Stimulated activated CD8-positive, alpha-beta memory T cell treated with anti-CD3 and anti-CD28 coated beads, Interleukin-7, amount 100 ng/mL, for 24 hours (primary cell): ENCODE measurements around the gene ZFC3H1.
A peak's percentile ranks its signal among the peaks of the same experiment; 100 is the strongest.
"Not testable (repeated sequence)": the region's sequence is repeated elsewhere in the genome, so short reads cannot be mapped to it uniquely, and the experiment has no call there.

Experiments
- DNase-seq: peaks from one replicate; pipeline ENCODE4 v3.0.0-alpha.2; 2020; ENCODE audit warnings: low read depth

The ZFC3H1 gene

GRCh38 chr12:71663561-71664410, at the start of gene ZFC3H1, which contains the start of gene THAP2:
Gene ZFC3H1 (minus strand): TSS chr12:71663848. CDS start chr12:71663610, 238 bp downstream.
Gene THAP2 (plus strand): TSS chr12:71664301. CDS start chr12:71664510, 209 bp downstream.
- DNase-seq, result peak; percentile 69

GRCh38 chr12:71710276-71711125, 46.9 kb upstream of the ZFC3H1 start:
- DNase-seq, result no peak

- no peak for DNase-seq
Observed at GRCh38 chr12:71708658-71709057, 45.0 kb upstream of the ZFC3H1 start.

- no peak for DNase-seq
Observed at GRCh38 chr12:71704920-71705319, 41.3 kb upstream of the ZFC3H1 start.

- no peak for DNase-seq
Observed at GRCh38 chr12:71703206-71703605, 39.6 kb upstream of the ZFC3H1 start.

GRCh38 chr12:71702590-71702989, 38.9 kb upstream of the ZFC3H1 start:
- DNase-seq, result no peak

GRCh38 chr12:71702181-71702580, 38.5 kb upstream of the ZFC3H1 start:
- not testable (repeated sequence) for DNase-seq

GRCh38 chr12:71695782-71696181, 32.1 kb upstream of the ZFC3H1 start:
- no peak for DNase-seq

GRCh38 chr12:71694099-71694820, 30.6 kb upstream of the ZFC3H1 start:
- DNase-seq, result no peak

- not testable (repeated sequence) for DNase-seq
Observed at GRCh38 chr12:71693651-71694050, 30.0 kb upstream of the ZFC3H1 start.

- no peak for DNase-seq
Observed at GRCh38 chr12:71693126-71693525, 29.5 kb upstream of the ZFC3H1 start.

GRCh38 chr12:71691504-71692129, 28.0 kb upstream of the ZFC3H1 start:
- DNase-seq, result no peak

- no peak for DNase-seq
Observed at GRCh38 chr12:71688961-71689570, 25.4 kb upstream of the ZFC3H1 start.

- not testable (repeated sequence) for DNase-seq
Observed at GRCh38 chr12:71687172-71687571, 23.5 kb upstream of the ZFC3H1 start.

- DNase-seq, result no peak
Observed at GRCh38 chr12:71686658-71687025, 23.0 kb upstream of the ZFC3H1 start.

GRCh38 chr12:71685914-71686657, 22.4 kb upstream of the ZFC3H1 start, which contains the start of gene TMEM19:
Gene TMEM19 (plus strand): TSS chr12:71686082. CDS start chr12:71686681, 599 bp downstream.
- DNase-seq, result peak; percentile 65

GRCh38 chr12:71685312-71685906, 21.8 kb upstream of the ZFC3H1 start:
- no peak for DNase-seq

GRCh38 chr12:71684081-71684480, 20.4 kb upstream of the ZFC3H1 start:
- no peak for DNase-seq

GRCh38 chr12:71683633-71684032, 20.0 kb upstream of the ZFC3H1 start:
- DNase-seq, result no peak

GRCh38 chr12:71682466-71682865, 18.8 kb upstream of the ZFC3H1 start:
- DNase-seq, result no peak
